ENCODE results near the gene CHMP1A. TPM values are rescaled to one million over a fixed set of nuclear protein-coding genes. Genes with fewer than 3 reads are reported as not detected.
A peak's percentile ranks its signal among the peaks of the same experiment; 100 is the strongest.

Gene CHMP1A
- total RNA-seq, 1 donor, result 110 TPM

- peak overlapping the region; percentile 14 for H3K27ac ChIP-seq (ENCODE audit: low read depth, low read length)
- no peaks in the 10 kb centered on the region for H3K27me3 ChIP-seq (ENCODE audit: insufficient read depth, low read length)
- H3K9me3 ChIP-seq (ENCODE audit: low read depth, low read length), result no peaks in the 10 kb centered on the region
- peaks cover 3% of the 10 kb centered on the region for H4K20me1 ChIP-seq (ENCODE audit: insufficient read depth, low read length)
- peaks cover 16% of the 10 kb centered on the region for H3K4me1 ChIP-seq (ENCODE audit: insufficient read depth, low read length)
- H3K36me3 ChIP-seq (ENCODE audit: insufficient read depth, low read length), result no peaks in the 10 kb centered on the region
- TF ChIP-seq, protein P1, sequence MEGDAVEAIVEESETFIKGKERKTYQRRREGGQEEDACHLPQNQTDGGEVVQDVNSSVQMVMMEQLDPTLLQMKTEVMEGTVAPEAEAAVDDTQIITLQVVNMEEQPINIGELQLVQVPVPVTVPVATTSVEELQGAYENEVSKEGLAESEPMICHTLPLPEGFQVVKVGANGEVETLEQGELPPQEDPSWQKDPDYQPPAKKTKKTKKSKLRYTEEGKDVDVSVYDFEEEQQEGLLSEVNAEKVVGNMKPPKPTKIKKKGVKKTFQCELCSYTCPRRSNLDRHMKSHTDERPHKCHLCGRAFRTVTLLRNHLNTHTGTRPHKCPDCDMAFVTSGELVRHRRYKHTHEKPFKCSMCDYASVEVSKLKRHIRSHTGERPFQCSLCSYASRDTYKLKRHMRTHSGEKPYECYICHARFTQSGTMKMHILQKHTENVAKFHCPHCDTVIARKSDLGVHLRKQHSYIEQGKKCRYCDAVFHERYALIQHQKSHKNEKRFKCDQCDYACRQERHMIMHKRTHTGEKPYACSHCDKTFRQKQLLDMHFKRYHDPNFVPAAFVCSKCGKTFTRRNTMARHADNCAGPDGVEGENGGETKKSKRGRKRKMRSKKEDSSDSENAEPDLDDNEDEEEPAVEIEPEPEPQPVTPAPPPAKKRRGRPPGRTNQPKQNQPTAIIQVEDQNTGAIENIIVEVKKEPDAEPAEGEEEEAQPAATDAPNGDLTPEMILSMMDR (IDR thresholded peaks at IDR 0.05; ENCODE audit: extremely low read depth, low read depth, low read length), result no peak
- H3K79me2 ChIP-seq (ENCODE audit: insufficient read depth, low read length), result no peaks in the 10 kb centered on the region
- H3K4me3 ChIP-seq (ENCODE audit: insufficient read depth, low read length), result peak overlapping the region; percentile 4
- H3K4me2 ChIP-seq (ENCODE audit: insufficient read depth, low read length), result peak overlapping the region; percentile 63
- peak; percentile 99 for DNase-seq (ENCODE audit: insufficient read length, low spot score, missing footprints)
- H2AFZ ChIP-seq (ENCODE audit: low read length), result no peak overlapping the region
Observed at GRCh38 chr16:89633064-89633631, 24.4 kb downstream of the CHMP1A start.

DNA sequence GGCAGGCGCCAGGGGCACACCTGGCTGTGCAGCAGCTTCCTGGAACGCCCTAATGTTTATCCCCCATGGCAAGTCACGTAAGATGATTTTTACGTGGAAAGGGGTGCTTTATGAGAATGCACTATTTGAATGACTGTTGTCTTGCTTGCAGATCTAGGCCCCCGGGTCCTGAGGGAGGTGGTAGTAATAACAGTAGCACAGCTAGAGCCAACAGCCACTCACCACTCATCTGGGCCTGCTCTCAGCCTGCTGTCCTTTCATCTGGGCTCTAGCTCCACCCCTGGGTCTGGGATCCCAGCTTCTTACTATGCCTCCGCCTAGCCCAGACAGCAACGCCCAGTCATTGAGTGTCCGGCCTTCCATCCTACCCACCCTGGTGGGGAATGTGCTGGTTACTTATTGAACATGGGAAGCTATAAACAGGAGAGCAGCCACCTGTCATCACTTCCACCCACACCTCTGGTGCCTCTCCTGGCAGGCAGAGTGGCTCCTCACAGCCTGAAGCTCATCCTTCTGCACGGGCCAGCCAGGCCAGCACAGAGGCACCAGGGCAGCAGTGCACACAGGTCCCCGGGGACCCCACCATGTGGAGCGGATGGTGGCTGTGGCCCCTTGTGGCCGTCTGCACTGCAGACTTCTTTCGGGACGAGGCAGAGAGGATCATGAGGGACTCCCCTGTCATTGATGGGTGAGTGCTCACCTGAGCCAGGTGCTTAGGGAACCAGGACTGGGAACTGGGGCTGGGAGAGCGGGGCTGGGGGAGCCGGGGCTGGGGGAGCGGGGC, 27.5 kb downstream of the CHMP1A start:
- Histone ChIP-seq H4K20me1 (ENCODE audit: insufficient read depth, low read length) (peaks cover 3% of the 10 kb centered on the region), H3K36me3 (ENCODE audit: insufficient read depth, low read length) (no peaks in the 10 kb centered on the region), H2AFZ (ENCODE audit: low read length) (no peak overlapping the region), H3K4me1 (ENCODE audit: insufficient read depth, low read length) (peaks cover 16% of the 10 kb centered on the region), H3K9me3 (ENCODE audit: low read depth, low read length) (no peaks in the 10 kb centered on the region), H3K27me3 (ENCODE audit: insufficient read depth, low read length) (peaks cover 9% of the 10 kb centered on the region), H3K4me2 (ENCODE audit: insufficient read depth, low read length) (no peak overlapping the region), H3K79me2 (ENCODE audit: insufficient read depth, low read length) (no peaks in the 10 kb centered on the region), H3K27ac (ENCODE audit: low read depth, low read length) (no peak overlapping the region), H3K4me3 (ENCODE audit: insufficient read depth, low read length) (no peak overlapping the region)
- DNase-seq (ENCODE audit: insufficient read length, low spot score, missing footprints), result no peak
- TF ChIP-seq, protein P1 (IDR thresholded peaks at IDR 0.05; ENCODE audit: extremely low read depth, low read depth, low read length), result no peak

- Histone ChIP-seq H3K4me1 (ENCODE audit: insufficient read depth, low read length) (peaks cover 2% of the 10 kb centered on the region), H3K79me2 (ENCODE audit: insufficient read depth, low read length) (no peaks in the 10 kb centered on the region), H3K36me3 (ENCODE audit: insufficient read depth, low read length) (no peaks in the 10 kb centered on the region), H3K27ac (ENCODE audit: low read depth, low read length) (no peak overlapping the region), H3K4me3 (ENCODE audit: insufficient read depth, low read length) (no peak overlapping the region), H4K20me1 (ENCODE audit: insufficient read depth, low read length) (no peaks in the 10 kb centered on the region), H3K27me3 (ENCODE audit: insufficient read depth, low read length) (peaks cover 27% of the 10 kb centered on the region), H3K4me2 (ENCODE audit: insufficient read depth, low read length) (no peak overlapping the region), H3K9me3 (ENCODE audit: low read depth, low read length) (no peaks in the 10 kb centered on the region), H2AFZ (ENCODE audit: low read length) (no peak overlapping the region)
- TF ChIP-seq, protein P1 (IDR thresholded peaks at IDR 0.05; ENCODE audit: extremely low read depth, low read depth, low read length), result no peak
- no peak for DNase-seq (ENCODE audit: insufficient read length, low spot score, missing footprints)
Observed at GRCh38 chr16:89624777-89625761, 32.4 kb downstream of the CHMP1A start.
